K562 (cell line): ENCODE measurements around the gene MXD3. TPM values are rescaled to one million over a fixed set of nuclear protein-coding genes. Genes with fewer than 3 reads are reported as not detected.
A peak's percentile ranks its signal among the peaks of the same experiment; 100 is the strongest.

Experiments
- ARID1B ChIP-seq: fragments of 450-650 bp; IDR thresholded peaks from 2 replicates; pipeline ENCODE4 v1.6.1; 2016; ENCODE audit warnings: antibody characterized with exemption, mild to moderate bottlenecking, inconsistent platforms
- DNMT1 ChIP-seq: fragments of 450-650 bp; IDR thresholded peaks from 2 replicates; pipeline ENCODE4 v1.6.1; 2016; ENCODE audit warnings: antibody characterized with exemption, mild to moderate bottlenecking
- DPF2 ChIP-seq: fragments of 450-650 bp; IDR thresholded peaks from 2 replicates; pipeline ENCODE4 v1.6.1; 2016
- ESRRB ChIP-seq: fragments of 250-450 bp; sonication (Bioruptor Pico); IDR thresholded peaks from 2 replicates; pipeline ENCODE4 v1.5.0; 2020; ENCODE audit warnings: mild to moderate bottlenecking, moderate library complexity, borderline replicate concordance
- GABPB2 ChIP-seq: fragments of 250-450 bp; sonication (Bioruptor Pico); conservative IDR thresholded peaks from 2 replicates; pipeline ENCODE4 v1.5.1; 2021; ENCODE audit warnings: mild to moderate bottlenecking
- NCOA6 ChIP-seq: fragments of 450-650 bp; IDR thresholded peaks from 2 replicates; pipeline ENCODE4 v1.6.1; 2017; ENCODE audit warnings: mild to moderate bottlenecking
- NFATC3 ChIP-seq: fragments of 450-650 bp; IDR thresholded peaks from 2 replicates; pipeline ENCODE4 v1.6.1; 2017; ENCODE audit warnings: mild to moderate bottlenecking
- POLR2H ChIP-seq: IDR thresholded peaks from 2 replicates; pipeline ENCODE4 v1.6.1; 2016; ENCODE audit warnings: missing genetic modification characterization, low read depth, mild to moderate bottlenecking, control low read depth, missing compliant biosample characterization, moderate library complexity
- RFX7 ChIP-seq: fragments of 250-450 bp; sonication (Bioruptor Pico); IDR thresholded peaks from 2 replicates; pipeline ENCODE4 v1.5.1; 2021; ENCODE audit warnings: mild to moderate bottlenecking
- SMAD4 ChIP-seq: fragments of 250-450 bp; sonication (Bioruptor Pico); conservative IDR thresholded peaks from 2 replicates; pipeline ENCODE4 v1.8.0; 2021; ENCODE audit warnings: inconsistent platforms, mild to moderate bottlenecking, moderate library complexity
- SREBF1 ChIP-seq: fragments of 150-350 bp; IDR thresholded peaks from 2 replicates; pipeline ENCODE4 v1.6.1; 2014; ENCODE audit warnings: antibody characterized with exemption, low read depth, low read length, borderline replicate concordance
- TAF9B ChIP-seq: fragments of 450-650 bp; IDR thresholded peaks from 2 replicates; pipeline ENCODE4 v1.6.1; 2018; ENCODE audit warnings: mild to moderate bottlenecking; ENCODE audit not compliant: partially characterized antibody
- ZNF274 ChIP-seq: IDR thresholded peaks from 2 replicates; pipeline ENCODE4 v1.6.1; 2011; ENCODE audit warnings: low read depth, mild to moderate bottlenecking, low read length, moderate library complexity, borderline replicate concordance
- ZZZ3 ChIP-seq: fragments of 450-650 bp; IDR thresholded peaks from 2 replicates; pipeline ENCODE4 v1.6.1; 2016; ENCODE audit warnings: antibody characterized with exemption, mild to moderate bottlenecking, moderate library complexity
- polyA plus RNA-seq, 8 experiments: library from polyadenylated mRNA; depleted of rRNA in 4 of 8; stranded (reverse) in 5 of 8; unstranded in 3 of 8; fragments of >200 nt; fragmentation: Nextera tagmentation in 2 of 8; fragmentation: Illumina TruSeq in 1 of 8; extraction: Ambion mirVana in 2 of 8; extraction: Trizol in 1 of 8; gene quantifications; 2 replicates each; pipeline versions ENCODE4 v1.2.1 to v1.2.3, GENCODE V29; 2011 to 2014; ENCODE audit warnings: inconsistent platforms in 1 of 8, missing spikeins in 1 of 8
- total RNA-seq, 7 experiments: library from RNA; depleted of rRNA in 6 of 7; stranded (reverse); fragments of >200 nt in 6 of 7; fragmentation: Illumina TruSeq in 2 of 7; extraction: Trizol in 2 of 7; gene quantifications; 2 replicates each; pipeline versions ENCODE4 v1.2.1 to v1.2.3, GENCODE V29; 2011 to 2021; ENCODE audit warnings: low replicate concordance in 1 of 7
- TF ChIP-seq, protein P1 (sequence below): fragments of 250-450 bp; sonication (Bioruptor Pico); IDR thresholded peaks from 2 replicates; pipeline ENCODE4 v1.9.0; 2021; ENCODE audit warnings: mild to moderate bottlenecking
- TF ChIP-seq, protein P2 (sequence below): sonication (generic); formaldehyde crosslinking; IDR thresholded peaks from 2 replicates; pipeline ENCODE4 v1.8.1; 2023; ENCODE audit warnings: mild to moderate bottlenecking, missing genetic modification reagents
- TF ChIP-seq, protein P3 (sequence below): fragments of 200-800 bp; sonication (Bioruptor generic); IDR thresholded peaks from 2 replicates; pipeline ENCODE4 v1.6.1; 2017; ENCODE audit warnings: missing genetic modification characterization, missing compliant biosample characterization
- TF ChIP-seq, protein P4 (sequence below): fragments of 250-450 bp; sonication (Bioruptor Pico); IDR thresholded peaks from 2 replicates; pipeline ENCODE4 v1.4.0; 2020; ENCODE audit warnings: mild to moderate bottlenecking, moderate library complexity
- TF ChIP-seq, protein P5 (sequence below): sonication (generic); formaldehyde crosslinking; IDR thresholded peaks from 2 replicates; pipeline ENCODE4 v1.8.1; 2023; ENCODE audit warnings: mild to moderate bottlenecking, missing genetic modification reagents

MXD3 gene
- total and polyA plus RNA-seq, 9 of the 15 experiments (the other 6 are each of a cell fraction or from before 2014, with no cell fraction given): 0.28 to 24.8 (median 4.5) TPM

DNA sequence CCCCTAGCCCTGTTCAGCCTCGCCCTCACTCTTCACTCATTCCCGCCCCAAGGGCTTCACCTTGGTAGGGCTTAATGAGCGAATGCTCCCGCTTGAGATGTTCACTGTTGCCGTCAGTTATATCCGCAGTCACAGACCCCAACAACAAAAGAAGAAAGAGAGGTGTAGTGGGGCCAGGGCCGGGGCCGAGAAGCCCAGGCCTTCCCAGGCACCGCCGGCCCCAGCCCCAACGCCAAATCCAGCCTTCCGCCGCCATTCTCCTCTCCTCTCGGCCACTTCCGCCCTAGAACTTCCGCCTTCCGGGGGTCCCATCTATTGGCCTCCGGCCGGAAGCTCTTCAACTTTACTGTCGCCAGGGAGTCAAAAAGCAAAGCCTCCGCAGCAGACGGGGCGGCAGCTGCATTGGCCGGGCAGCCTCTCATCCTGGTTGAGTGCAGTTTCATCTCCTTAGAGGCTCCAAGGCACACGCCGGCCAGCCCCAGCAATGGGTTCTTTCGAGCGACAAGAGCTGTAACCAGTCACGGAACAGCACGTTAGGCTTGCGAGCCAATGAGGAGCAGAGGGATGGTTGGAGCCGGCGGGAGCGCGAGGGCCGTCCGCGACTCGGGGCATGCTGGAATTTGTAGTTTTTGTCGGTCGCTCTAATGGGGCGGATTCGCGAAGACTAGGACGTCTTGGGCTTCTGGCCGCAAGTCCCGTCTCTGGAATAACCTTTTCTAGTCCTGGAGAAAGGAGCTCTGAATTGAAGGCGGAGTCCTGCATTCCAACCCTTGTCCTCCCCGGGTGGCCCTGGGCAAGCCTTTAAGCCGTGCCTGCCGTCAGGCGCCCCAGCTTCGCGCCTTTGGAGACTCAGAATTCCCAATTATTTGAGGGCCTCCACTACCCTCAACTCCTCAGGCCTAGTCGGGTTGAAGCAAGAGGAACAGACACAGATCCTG, 40.0 kb upstream of the MXD3 start, which contains the start of gene LMAN2 (continued):
- TF ChIP-seq, protein P1, sequence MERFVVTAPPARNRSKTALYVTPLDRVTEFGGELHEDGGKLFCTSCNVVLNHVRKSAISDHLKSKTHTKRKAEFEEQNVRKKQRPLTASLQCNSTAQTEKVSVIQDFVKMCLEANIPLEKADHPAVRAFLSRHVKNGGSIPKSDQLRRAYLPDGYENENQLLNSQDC: 0 out of 2 replicates have a peak, but pooled peaks have one; percentile 48
- TF ChIP-seq RFX7 (CRISPR knock-in tag) (no peak), SMAD4 (CRISPR knock-in tag) (no peak), GABPB2 (no peak), NCOA6 (no peak), ZNF274 (no peak), ZZZ3 (no peak), TAF9B (peak; percentile 94), DPF2 (no peak), DNMT1 (0 out of 2 replicates have a peak, but pooled peaks have one; percentile 86), SREBF1 (no peak), ESRRB (CRISPR knock-in tag) (no peak), POLR2H (tag) (no peak), NFATC3 (peak; percentile 90; the same call in 1 of the 2 replicates), ARID1B (no peak; the same call in 1 of the 2 replicates)
- TF ChIP-seq, protein P2, sequence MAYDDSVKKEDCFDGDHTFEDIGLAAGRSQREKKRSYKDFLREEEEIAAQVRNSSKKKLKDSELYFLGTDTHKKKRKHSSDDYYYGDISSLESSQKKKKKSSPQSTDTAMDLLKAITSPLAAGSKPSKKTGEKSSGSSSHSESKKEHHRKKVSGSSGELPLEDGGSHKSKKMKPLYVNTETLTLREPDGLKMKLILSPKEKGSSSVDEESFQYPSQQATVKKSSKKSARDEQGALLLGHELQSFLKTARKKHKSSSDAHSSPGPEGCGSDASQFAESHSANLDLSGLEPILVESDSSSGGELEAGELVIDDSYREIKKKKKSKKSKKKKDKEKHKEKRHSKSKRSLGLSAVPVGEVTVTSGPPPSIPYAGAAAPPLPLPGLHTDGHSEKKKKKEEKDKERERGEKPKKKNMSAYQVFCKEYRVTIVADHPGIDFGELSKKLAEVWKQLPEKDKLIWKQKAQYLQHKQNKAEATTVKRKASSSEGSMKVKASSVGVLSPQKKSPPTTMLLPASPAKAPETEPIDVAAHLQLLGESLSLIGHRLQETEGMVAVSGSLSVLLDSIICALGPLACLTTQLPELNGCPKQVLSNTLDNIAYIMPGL (CRISPR knock-in tag): peak; percentile 49; the same call in 1 of the 2 replicates
- TF ChIP-seq, protein P3, sequence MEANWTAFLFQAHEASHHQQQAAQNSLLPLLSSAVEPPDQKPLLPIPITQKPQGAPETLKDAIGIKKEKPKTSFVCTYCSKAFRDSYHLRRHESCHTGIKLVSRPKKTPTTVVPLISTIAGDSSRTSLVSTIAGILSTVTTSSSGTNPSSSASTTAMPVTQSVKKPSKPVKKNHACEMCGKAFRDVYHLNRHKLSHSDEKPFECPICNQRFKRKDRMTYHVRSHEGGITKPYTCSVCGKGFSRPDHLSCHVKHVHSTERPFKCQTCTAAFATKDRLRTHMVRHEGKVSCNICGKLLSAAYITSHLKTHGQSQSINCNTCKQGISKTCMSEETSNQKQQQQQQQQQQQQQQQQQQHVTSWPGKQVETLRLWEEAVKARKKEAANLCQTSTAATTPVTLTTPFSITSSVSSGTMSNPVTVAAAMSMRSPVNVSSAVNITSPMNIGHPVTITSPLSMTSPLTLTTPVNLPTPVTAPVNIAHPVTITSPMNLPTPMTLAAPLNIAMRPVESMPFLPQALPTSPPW: peak; percentile 61
- TF ChIP-seq, protein P4, sequence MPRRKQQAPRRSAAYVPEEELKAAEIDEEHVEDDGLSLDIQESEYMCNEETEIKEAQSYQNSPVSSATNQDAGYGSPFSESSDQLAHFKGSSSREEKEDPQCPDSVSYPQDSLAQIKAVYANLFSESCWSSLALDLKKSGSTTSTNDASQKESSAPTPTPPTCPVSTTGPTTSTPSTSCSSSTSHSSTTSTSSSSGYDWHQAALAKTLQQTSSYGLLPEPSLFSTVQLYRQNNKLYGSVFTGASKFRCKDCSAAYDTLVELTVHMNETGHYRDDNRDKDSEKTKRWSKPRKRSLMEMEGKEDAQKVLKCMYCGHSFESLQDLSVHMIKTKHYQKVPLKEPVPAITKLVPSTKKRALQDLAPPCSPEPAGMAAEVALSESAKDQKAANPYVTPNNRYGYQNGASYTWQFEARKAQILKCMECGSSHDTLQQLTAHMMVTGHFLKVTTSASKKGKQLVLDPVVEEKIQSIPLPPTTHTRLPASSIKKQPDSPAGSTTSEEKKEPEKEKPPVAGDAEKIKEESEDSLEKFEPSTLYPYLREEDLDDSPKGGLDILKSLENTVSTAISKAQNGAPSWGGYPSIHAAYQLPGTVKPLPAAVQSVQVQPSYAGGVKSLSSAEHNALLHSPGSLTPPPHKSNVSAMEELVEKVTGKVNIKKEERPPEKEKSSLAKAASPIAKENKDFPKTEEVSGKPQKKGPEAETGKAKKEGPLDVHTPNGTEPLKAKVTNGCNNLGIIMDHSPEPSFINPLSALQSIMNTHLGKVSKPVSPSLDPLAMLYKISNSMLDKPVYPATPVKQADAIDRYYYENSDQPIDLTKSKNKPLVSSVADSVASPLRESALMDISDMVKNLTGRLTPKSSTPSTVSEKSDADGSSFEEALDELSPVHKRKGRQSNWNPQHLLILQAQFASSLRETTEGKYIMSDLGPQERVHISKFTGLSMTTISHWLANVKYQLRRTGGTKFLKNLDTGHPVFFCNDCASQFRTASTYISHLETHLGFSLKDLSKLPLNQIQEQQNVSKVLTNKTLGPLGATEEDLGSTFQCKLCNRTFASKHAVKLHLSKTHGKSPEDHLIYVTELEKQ (CRISPR knock-in tag): no peak
- TF ChIP-seq, protein P5, sequence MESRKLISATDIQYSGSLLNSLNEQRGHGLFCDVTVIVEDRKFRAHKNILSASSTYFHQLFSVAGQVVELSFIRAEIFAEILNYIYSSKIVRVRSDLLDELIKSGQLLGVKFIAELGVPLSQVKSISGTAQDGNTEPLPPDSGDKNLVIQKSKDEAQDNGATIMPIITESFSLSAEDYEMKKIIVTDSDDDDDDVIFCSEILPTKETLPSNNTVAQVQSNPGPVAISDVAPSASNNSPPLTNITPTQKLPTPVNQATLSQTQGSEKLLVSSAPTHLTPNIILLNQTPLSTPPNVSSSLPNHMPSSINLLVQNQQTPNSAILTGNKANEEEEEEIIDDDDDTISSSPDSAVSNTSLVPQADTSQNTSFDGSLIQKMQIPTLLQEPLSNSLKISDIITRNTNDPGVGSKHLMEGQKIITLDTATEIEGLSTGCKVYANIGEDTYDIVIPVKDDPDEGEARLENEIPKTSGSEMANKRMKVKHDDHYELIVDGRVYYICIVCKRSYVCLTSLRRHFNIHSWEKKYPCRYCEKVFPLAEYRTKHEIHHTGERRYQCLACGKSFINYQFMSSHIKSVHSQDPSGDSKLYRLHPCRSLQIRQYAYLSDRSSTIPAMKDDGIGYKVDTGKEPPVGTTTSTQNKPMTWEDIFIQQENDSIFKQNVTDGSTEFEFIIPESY (CRISPR knock-in tag): peak; percentile 98
